ENCODE measurements around the gene GRIK3. TPM values are rescaled to one million over a fixed set of nuclear protein-coding genes. Genes with fewer than 3 reads are reported as not detected.

The GRIK3 gene
- total RNA-seq, 1 experiment from 2014 or later, result 5.5 TPM

DNA sequence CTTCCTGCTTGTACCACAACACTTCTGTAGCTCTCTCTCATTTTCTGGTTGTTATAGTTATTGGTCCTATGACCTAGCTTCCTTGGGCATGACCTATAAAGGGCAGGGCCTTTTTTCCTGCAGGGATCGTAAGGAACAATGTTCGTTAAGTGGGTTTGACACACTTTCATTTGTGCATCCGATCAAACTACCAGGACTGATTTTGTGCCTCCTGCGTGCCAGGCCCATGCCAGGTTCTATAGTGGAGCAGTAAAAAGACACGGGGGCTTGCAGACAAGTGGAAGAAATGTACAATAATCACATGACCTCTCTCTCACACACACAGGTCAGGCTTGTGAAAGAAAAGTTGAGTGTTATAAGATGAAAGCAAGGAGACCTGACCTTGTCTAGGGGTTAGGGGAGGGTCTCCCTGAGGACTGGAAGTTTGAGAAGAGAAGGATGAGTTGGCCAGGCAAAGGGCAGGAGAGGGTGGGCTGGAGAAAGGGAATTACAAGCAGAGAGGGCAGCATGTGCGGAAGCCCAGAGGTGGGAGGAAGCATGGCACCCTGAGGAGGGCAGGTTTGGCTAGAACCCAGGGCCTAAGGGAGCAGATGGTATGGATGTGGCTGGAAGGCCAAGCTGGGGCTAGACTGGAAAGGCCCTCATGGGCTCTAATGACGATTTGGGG is 145.4 kb downstream of the GRIK3 start:
- ATAC-seq (no peak), DNase-seq (ENCODE audit: low spot score) (no peak)
- CTCF ChIA-PET, result no interaction called here
- Mint-ChIP-seq H3K27ac (no peak overlapping the region; the same call in 1 of the 2 replicates), H3K27me3 (ENCODE audit: low read depth) (no peaks in the 10 kb centered on the region), H3K4me1 (no peaks in the 10 kb centered on the region), H3K4me3 (no peak overlapping the region), H3K36me3 (no peaks in the 10 kb centered on the region), H3K9me3 (no peaks in the 10 kb centered on the region)
- POLR2A ChIA-PET, result no interaction called here
- TF ChIP-seq, protein P1, sequence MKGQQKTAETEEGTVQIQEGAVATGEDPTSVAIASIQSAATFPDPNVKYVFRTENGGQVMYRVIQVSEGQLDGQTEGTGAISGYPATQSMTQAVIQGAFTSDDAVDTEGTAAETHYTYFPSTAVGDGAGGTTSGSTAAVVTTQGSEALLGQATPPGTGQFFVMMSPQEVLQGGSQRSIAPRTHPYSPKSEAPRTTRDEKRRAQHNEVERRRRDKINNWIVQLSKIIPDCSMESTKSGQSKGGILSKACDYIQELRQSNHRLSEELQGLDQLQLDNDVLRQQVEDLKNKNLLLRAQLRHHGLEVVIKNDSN (CRISPR knock-in tag; IDR thresholded peaks at IDR 0.05), result no peak
- no peak for TF ChIP-seq GTF2I (CRISPR knock-in tag; conservative IDR thresholded peaks at IDR 0.05)
- TF ChIP-seq ZNF138 (CRISPR knock-in tag; conservative IDR thresholded peaks at IDR 0.05), result no peak
- no peak for TF ChIP-seq FOXJ3 (CRISPR knock-in tag; IDR thresholded peaks at IDR 0.05; ENCODE audit: borderline replicate concordance)
- no peak for TF ChIP-seq TEAD1 (CRISPR knock-in tag; IDR thresholded peaks at IDR 0.05)
- no peak for TF ChIP-seq NR1H2 (CRISPR knock-in tag; IDR thresholded peaks at IDR 0.05)
- TF ChIP-seq, protein P2, sequence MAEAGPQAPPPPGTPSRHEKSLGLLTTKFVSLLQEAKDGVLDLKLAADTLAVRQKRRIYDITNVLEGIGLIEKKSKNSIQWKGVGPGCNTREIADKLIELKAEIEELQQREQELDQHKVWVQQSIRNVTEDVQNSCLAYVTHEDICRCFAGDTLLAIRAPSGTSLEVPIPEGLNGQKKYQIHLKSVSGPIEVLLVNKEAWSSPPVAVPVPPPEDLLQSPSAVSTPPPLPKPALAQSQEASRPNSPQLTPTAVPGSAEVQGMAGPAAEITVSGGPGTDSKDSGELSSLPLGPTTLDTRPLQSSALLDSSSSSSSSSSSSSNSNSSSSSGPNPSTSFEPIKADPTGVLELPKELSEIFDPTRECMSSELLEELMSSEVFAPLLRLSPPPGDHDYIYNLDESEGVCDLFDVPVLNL (CRISPR knock-in tag; IDR thresholded peaks at IDR 0.05; ENCODE audit: borderline replicate concordance, low read depth), result no peak
- no peak for TF ChIP-seq ZNF317 (CRISPR knock-in tag; IDR thresholded peaks at IDR 0.05; ENCODE audit: borderline replicate concordance, low read depth)
- TF ChIP-seq, protein P3, sequence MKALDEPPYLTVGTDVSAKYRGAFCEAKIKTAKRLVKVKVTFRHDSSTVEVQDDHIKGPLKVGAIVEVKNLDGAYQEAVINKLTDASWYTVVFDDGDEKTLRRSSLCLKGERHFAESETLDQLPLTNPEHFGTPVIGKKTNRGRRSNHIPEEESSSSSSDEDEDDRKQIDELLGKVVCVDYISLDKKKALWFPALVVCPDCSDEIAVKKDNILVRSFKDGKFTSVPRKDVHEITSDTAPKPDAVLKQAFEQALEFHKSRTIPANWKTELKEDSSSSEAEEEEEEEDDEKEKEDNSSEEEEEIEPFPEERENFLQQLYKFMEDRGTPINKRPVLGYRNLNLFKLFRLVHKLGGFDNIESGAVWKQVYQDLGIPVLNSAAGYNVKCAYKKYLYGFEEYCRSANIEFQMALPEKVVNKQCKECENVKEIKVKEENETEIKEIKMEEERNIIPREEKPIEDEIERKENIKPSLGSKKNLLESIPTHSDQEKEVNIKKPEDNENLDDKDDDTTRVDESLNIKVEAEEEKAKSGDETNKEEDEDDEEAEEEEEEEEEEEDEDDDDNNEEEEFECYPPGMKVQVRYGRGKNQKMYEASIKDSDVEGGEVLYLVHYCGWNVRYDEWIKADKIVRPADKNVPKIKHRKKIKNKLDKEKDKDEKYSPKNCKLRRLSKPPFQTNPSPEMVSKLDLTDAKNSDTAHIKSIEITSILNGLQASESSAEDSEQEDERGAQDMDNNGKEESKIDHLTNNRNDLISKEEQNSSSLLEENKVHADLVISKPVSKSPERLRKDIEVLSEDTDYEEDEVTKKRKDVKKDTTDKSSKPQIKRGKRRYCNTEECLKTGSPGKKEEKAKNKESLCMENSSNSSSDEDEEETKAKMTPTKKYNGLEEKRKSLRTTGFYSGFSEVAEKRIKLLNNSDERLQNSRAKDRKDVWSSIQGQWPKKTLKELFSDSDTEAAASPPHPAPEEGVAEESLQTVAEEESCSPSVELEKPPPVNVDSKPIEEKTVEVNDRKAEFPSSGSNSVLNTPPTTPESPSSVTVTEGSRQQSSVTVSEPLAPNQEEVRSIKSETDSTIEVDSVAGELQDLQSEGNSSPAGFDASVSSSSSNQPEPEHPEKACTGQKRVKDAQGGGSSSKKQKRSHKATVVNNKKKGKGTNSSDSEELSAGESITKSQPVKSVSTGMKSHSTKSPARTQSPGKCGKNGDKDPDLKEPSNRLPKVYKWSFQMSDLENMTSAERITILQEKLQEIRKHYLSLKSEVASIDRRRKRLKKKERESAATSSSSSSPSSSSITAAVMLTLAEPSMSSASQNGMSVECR (CRISPR knock-in tag; IDR thresholded peaks at IDR 0.05; ENCODE audit: borderline replicate concordance), result no peak
- no peak for TF ChIP-seq ZNF671 (CRISPR knock-in tag; IDR thresholded peaks at IDR 0.05)
- TF ChIP-seq, protein P4, sequence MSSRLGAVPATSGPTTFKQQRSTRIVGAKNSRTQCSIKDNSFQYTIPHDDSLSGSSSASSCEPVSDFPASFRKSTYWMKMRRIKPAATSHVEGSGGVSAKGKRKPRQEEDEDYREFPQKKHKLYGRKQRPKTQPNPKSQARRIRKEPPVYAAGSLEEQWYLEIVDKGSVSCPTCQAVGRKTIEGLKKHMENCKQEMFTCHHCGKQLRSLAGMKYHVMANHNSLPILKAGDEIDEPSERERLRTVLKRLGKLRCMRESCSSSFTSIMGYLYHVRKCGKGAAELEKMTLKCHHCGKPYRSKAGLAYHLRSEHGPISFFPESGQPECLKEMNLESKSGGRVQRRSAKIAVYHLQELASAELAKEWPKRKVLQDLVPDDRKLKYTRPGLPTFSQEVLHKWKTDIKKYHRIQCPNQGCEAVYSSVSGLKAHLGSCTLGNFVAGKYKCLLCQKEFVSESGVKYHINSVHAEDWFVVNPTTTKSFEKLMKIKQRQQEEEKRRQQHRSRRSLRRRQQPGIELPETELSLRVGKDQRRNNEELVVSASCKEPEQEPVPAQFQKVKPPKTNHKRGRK (CRISPR knock-in tag; IDR thresholded peaks at IDR 0.05; ENCODE audit: borderline replicate concordance), result no peak
- TF ChIP-seq HMGA2 (CRISPR knock-in tag; IDR thresholded peaks at IDR 0.05), result no peak
- TF ChIP-seq NR2C2 (CRISPR knock-in tag; IDR thresholded peaks at IDR 0.05), result no peak
- TF ChIP-seq, protein P5, sequence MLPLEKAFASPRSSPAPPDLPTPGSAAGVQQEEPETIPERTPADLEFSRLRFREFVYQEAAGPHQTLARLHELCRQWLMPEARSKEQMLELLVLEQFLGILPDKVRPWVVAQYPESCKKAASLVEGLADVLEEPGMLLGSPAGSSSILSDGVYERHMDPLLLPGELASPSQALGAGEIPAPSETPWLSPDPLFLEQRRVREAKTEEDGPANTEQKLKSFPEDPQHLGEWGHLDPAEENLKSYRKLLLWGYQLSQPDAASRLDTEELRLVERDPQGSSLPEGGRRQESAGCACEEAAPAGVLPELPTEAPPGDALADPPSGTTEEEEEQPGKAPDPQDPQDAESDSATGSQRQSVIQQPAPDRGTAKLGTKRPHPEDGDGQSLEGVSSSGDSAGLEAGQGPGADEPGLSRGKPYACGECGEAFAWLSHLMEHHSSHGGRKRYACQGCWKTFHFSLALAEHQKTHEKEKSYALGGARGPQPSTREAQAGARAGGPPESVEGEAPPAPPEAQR (CRISPR knock-in tag; IDR thresholded peaks at IDR 0.05), result no peak
- TF ChIP-seq, protein P6, sequence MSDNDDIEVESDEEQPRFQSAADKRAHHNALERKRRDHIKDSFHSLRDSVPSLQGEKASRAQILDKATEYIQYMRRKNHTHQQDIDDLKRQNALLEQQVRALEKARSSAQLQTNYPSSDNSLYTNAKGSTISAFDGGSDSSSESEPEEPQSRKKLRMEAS (CRISPR knock-in tag; IDR thresholded peaks at IDR 0.05), result no peak
- no peak for TF ChIP-seq FOXK1 (CRISPR knock-in tag; IDR thresholded peaks at IDR 0.05)
- TF ChIP-seq, protein P7, sequence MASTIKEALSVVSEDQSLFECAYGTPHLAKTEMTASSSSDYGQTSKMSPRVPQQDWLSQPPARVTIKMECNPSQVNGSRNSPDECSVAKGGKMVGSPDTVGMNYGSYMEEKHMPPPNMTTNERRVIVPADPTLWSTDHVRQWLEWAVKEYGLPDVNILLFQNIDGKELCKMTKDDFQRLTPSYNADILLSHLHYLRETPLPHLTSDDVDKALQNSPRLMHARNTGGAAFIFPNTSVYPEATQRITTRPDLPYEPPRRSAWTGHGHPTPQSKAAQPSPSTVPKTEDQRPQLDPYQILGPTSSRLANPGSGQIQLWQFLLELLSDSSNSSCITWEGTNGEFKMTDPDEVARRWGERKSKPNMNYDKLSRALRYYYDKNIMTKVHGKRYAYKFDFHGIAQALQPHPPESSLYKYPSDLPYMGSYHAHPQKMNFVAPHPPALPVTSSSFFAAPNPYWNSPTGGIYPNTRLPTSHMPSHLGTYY (CRISPR knock-in tag; IDR thresholded peaks at IDR 0.05), result no peak
- TF ChIP-seq, protein P8, sequence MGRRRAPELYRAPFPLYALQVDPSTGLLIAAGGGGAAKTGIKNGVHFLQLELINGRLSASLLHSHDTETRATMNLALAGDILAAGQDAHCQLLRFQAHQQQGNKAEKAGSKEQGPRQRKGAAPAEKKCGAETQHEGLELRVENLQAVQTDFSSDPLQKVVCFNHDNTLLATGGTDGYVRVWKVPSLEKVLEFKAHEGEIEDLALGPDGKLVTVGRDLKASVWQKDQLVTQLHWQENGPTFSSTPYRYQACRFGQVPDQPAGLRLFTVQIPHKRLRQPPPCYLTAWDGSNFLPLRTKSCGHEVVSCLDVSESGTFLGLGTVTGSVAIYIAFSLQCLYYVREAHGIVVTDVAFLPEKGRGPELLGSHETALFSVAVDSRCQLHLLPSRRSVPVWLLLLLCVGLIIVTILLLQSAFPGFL (CRISPR knock-in tag; IDR thresholded peaks at IDR 0.05; ENCODE audit: borderline replicate concordance), result no peak
- TF ChIP-seq JAZF1 (CRISPR knock-in tag; IDR thresholded peaks at IDR 0.05), result no peak

All from WTC11 (cell line).